Measurements from ENCODE around the gene FBXL17. TPM values are rescaled to one million over a fixed set of nuclear protein-coding genes. Genes with fewer than 3 reads are reported as not detected.

FBXL17 gene
- total RNA-seq, 1 experiment from 2014 or later, result 11.6 TPM

DNA sequence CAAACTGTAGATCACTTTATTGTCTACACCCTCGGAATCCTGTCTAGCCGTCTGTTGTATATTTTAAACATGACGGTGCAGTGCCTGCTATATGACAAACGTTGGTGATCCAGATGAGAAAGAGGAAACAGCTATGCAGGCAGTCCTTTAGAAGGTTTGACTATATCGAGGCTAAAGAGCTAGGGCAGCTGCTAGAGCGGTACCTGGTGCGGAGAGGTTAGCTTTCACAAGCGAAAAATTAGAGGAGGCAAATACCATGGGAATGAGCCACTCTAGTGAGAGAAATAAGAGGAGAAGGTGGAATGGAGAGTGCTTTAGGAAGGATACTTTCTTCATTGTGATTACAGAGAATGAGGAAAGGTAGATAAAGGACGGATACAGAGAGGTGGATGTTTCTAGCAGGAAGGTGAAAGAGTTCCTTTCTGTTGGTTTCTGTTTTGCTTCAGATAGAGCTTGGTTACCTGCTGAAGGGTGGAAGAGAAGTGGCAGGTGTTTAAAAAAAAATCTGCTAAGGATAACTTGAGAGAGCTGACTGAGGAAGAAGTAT lies 959 bp upstream of the FBXL17 start:
- H3K4me1 ChIP-seq, result peaks cover 5% of the 10 kb centered on the region; the same call in 1 of the 2 replicates
- Mint-ChIP-seq H3K9me3 (ENCODE audit: unreplicated experiment) (no peaks in the 10 kb centered on the region), H3K27me3 (ENCODE audit: insufficient read depth, unreplicated experiment) (no peaks in the 10 kb centered on the region), H3K4me1 (ENCODE audit: low read depth, unreplicated experiment) (peaks cover 20% of the 10 kb centered on the region), H3K4me3 (ENCODE audit: unreplicated experiment) (peak overlapping the region; percentile 72), H3K36me3 (ENCODE audit: insufficient read depth, unreplicated experiment) (peaks cover 30% of the 10 kb centered on the region), H3K27ac (ENCODE audit: unreplicated experiment) (peak overlapping the region; percentile 67)
- TSS peak; percentile 63 for BruUV-seq (replicated peaks)
- ChIA-PET POLR2A (interaction anchor here (0.5 to 1.1 kb wide), 4 partner anchors 34 to 518 kb away, joined by 3 to 4 read pairs (median 3); no protein-coding TSS in a partner anchor), CTCF (interaction anchor here (0.6 to 1.5 kb wide), 4 partner anchors 34 to 304 kb away, joined by 3 to 6 read pairs (median 5); no protein-coding TSS in a partner anchor)
- intact Hi-C loops (cut with micrococcal nuclease; ENCODE audit: unreplicated experiment), result loop anchor here (1.0 to 5.0 kb wide), 2 partner anchors 34 to 1029 kb away; no protein-coding TSS in a partner anchor
- TF ChIP-seq, protein P1, sequence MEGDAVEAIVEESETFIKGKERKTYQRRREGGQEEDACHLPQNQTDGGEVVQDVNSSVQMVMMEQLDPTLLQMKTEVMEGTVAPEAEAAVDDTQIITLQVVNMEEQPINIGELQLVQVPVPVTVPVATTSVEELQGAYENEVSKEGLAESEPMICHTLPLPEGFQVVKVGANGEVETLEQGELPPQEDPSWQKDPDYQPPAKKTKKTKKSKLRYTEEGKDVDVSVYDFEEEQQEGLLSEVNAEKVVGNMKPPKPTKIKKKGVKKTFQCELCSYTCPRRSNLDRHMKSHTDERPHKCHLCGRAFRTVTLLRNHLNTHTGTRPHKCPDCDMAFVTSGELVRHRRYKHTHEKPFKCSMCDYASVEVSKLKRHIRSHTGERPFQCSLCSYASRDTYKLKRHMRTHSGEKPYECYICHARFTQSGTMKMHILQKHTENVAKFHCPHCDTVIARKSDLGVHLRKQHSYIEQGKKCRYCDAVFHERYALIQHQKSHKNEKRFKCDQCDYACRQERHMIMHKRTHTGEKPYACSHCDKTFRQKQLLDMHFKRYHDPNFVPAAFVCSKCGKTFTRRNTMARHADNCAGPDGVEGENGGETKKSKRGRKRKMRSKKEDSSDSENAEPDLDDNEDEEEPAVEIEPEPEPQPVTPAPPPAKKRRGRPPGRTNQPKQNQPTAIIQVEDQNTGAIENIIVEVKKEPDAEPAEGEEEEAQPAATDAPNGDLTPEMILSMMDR (IDR thresholded peaks at IDR 0.05; ENCODE audit: insufficient read depth in 1 of 2, low read depth in 1 of 2, low read length in 1 of 2, severe bottlenecking in 1 of 2, unreplicated experiment in 1 of 2), result no peak
- peak overlapping the region; percentile 100 for H3K4me3 ChIP-seq (ENCODE audit: low read depth, low read length)
- H3K36me3 ChIP-seq (ENCODE audit: control insufficient read depth, insufficient read depth, low read length), result no peaks in the 10 kb centered on the region
- no peak for DNase-seq
- no peaks in the 10 kb centered on the region for H3K27me3 ChIP-seq (replicated peaks; ENCODE audit: control insufficient read depth, insufficient read depth, low read length)
- no peaks in the 10 kb centered on the region for H3K9me3 ChIP-seq

DNA sequence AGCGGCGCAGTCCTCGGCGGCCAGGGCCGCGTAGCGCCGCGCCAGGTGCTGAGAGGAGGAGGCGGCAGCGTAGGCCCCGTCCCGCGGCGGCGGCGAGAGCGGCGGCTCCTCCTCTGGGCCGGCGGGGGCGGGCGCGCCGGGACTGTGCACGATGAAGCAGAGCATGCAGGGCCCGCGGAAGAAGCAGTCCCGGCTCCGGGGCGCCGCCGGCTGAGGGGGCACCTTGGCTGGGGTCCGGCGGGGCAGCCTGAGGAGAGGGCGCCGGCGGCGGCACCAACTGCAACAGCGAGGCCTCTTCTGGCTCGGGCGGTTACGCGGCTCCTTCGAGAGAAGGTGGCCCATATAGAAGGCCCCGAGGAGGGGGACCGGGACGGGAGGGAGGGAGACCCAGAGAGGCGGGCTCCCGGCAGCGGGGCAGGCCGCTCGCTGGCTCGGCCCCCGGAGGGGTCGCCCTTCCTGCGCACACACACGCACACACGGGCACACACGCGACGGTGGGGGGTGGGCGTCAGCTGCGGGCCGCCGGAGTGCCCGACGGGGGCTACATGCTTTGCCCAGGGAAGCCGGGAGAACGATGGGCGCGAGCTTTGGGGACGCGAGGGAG lies 446 bp downstream of the FBXL17 start:
- Mint-ChIP-seq H3K36me3 (ENCODE audit: insufficient read depth, unreplicated experiment) (peaks cover 30% of the 10 kb centered on the region), H3K4me1 (ENCODE audit: low read depth, unreplicated experiment) (peaks cover 13% of the 10 kb centered on the region), H3K27ac (ENCODE audit: unreplicated experiment) (peak overlapping the region; percentile 67), H3K9me3 (ENCODE audit: unreplicated experiment) (peaks cover 9% of the 10 kb centered on the region), H3K4me3 (ENCODE audit: unreplicated experiment) (peak overlapping the region; percentile 72), H3K27me3 (ENCODE audit: insufficient read depth, unreplicated experiment) (no peaks in the 10 kb centered on the region)
- TF ChIP-seq, protein P1 (IDR thresholded peaks at IDR 0.05; ENCODE audit: insufficient read depth in 1 of 2, low read depth in 1 of 2, low read length in 1 of 2, severe bottlenecking in 1 of 2, unreplicated experiment in 1 of 2), result peak in 1 of 2 experiments; percentile 3
- Histone ChIP-seq H3K4me3 (ENCODE audit: low read depth, low read length) (peak overlapping the region; percentile 100), H3K36me3 (ENCODE audit: control insufficient read depth, insufficient read depth, low read length) (no peaks in the 10 kb centered on the region), H3K4me1 (peaks cover 4% of the 10 kb centered on the region; the same call in 1 of the 2 replicates), H3K9me3 (no peaks in the 10 kb centered on the region), H3K27me3 (replicated peaks; ENCODE audit: control insufficient read depth, insufficient read depth, low read length) (no peaks in the 10 kb centered on the region)
- intact Hi-C loops (cut with micrococcal nuclease; ENCODE audit: unreplicated experiment), result loop anchor here (5.0 kb wide), 1 partner anchor 1031 kb away; no protein-coding TSS in a partner anchor
- peak; percentile 62 to 80 for DNase-seq
- ChIA-PET POLR2A (interaction anchor here (0.6 to 1.1 kb wide), 3 partner anchors 36 to 312 kb away, joined by 3 to 4 read pairs (median 4); no protein-coding TSS in a partner anchor), CTCF (interaction anchor here (1.5 kb wide), 1 partner anchor 121 kb away, joined by 6 read pairs; no protein-coding TSS in a partner anchor)
- BruUV-seq (replicated peaks), result no TSS peak

DNA sequence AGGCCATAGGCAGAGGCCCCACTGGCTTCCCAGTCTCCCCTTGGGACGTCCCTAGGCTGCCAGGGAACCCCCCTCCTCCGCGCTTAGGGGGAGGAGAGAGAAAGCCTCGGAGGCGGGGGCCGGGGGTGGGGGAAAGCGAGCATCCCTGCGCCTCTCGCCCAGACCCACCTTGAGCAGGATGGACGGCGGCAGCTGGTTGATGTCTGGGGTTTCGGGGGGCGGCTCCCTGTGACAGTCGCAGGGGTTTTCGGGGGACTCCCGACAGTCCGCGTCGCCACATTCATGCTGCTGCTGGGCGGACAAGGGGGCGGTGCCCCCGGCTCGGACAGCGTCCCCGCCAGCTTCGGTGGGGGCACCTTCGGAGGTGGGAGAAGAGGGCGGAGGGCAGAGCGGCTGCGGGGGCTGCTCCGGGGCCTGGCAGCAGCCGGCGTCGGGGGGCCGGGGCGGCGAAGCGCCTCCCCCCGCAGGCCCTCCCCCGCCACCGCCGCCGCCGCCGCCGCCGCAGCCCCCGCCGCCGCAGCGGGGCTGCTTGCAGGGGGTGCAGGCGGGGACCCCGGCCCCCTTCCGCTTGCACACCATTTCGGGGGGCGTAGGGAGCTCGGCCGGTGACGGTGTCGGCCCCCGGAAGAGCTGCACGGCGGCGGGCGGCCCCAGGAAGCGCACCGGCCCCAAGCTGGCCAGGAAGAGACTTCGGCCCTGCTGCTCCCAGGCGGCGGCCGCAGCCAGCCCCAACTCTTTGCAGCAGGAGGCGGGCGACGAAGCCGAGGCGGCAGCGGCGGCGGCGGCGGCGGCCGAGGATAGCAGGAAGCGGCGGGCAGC lies 1.2 kb downstream of the FBXL17 start:
- H3K9me3 ChIP-seq, result no peaks in the 10 kb centered on the region
- peak overlapping the region; percentile 100 for H3K4me3 ChIP-seq (ENCODE audit: low read depth, low read length)
- intact Hi-C loops (cut with micrococcal nuclease; ENCODE audit: unreplicated experiment), result loop anchor here (5.0 kb wide), 1 partner anchor 1032 kb away; no protein-coding TSS in a partner anchor
- Mint-ChIP-seq H3K4me3 (ENCODE audit: unreplicated experiment) (peak overlapping the region; percentile 72), H3K4me1 (ENCODE audit: low read depth, unreplicated experiment) (peaks cover 13% of the 10 kb centered on the region), H3K27ac (ENCODE audit: unreplicated experiment) (peak overlapping the region; percentile 67), H3K27me3 (ENCODE audit: insufficient read depth, unreplicated experiment) (no peaks in the 10 kb centered on the region), H3K9me3 (ENCODE audit: unreplicated experiment) (peaks cover 11% of the 10 kb centered on the region), H3K36me3 (ENCODE audit: insufficient read depth, unreplicated experiment) (peaks cover 30% of the 10 kb centered on the region)
- TF ChIP-seq, protein P1 (IDR thresholded peaks at IDR 0.05; ENCODE audit: insufficient read depth in 1 of 2, low read depth in 1 of 2, low read length in 1 of 2, severe bottlenecking in 1 of 2, unreplicated experiment in 1 of 2), result no peak
- no TSS peak for BruUV-seq (replicated peaks)
- H3K36me3 ChIP-seq (ENCODE audit: control insufficient read depth, insufficient read depth, low read length), result no peaks in the 10 kb centered on the region
- ChIA-PET CTCF (interaction anchor here (0.6 to 0.7 kb wide), 2 partner anchors 35 to 159 kb away, joined by 3 read pairs; no protein-coding TSS in a partner anchor), POLR2A (interaction anchor here (0.6 kb wide), 1 partner anchor 14 kb away, joined by 3 read pairs; no protein-coding TSS in a partner anchor)
- peak; percentile 44 to 47 for DNase-seq
- no peaks in the 10 kb centered on the region for H3K4me1 ChIP-seq
- no peaks in the 10 kb centered on the region for H3K27me3 ChIP-seq (replicated peaks; ENCODE audit: control insufficient read depth, insufficient read depth, low read length)

Data from Caco-2 (cell line).